A673 (cell line): ENCODE measurements around the gene LRP8. TPM values are rescaled to one million over a fixed set of nuclear protein-coding genes. Genes with fewer than 3 reads are reported as not detected.

Experiments
- BruUV-seq: library from RNA; stranded (reverse); fragments of 400-500 nt; replicated peaks from 2 replicates; lab custom pipeline; 2021; lab: Mats Ljungman, UMichigan
- CTCF ChIA-PET: fragments of 300-600 bp; sonication (Branson Sonifier 250); formaldehyde crosslinking; loops from one replicate; lab custom pipeline; 2022; ENCODE audit warnings: antibody characterized with exemption; lab: Charles Lee
- POLR2A ChIA-PET: fragments of 300-600 bp; sonication (Branson Sonifier 250); formaldehyde crosslinking; loops from one replicate; lab custom pipeline; 2022; ENCODE audit warnings: antibody characterized with exemption; ENCODE audit not compliant: low non-redundant PET; lab: Charles Lee
- DNase-seq: peaks from one replicate; pipeline ENCODE4 v3.0.0-alpha.2; 2015; ENCODE audit warnings: low spot score
- H3K27ac ChIP-seq: fragments of 200-600 bp; sonication (generic); 2 replicates; pipeline ENCODE4 v1.5.1; 2016; ENCODE audit warnings: mixed run types, low read depth, mild to moderate bottlenecking, mixed read lengths, antibody characterized with exemption, low read length; ENCODE audit not compliant: poor library complexity, severe bottlenecking
- H3K27me3 ChIP-seq: fragments of 200-600 bp; sonication (generic); replicated peaks from 2 replicates; pipeline ENCODE4 v1.6.1; 2017; ENCODE audit warnings: mixed run types, low read depth, mild to moderate bottlenecking, mixed read lengths, antibody characterized with exemption, low read length; ENCODE audit not compliant: insufficient read depth, poor library complexity
- H3K36me3 ChIP-seq: fragments of 200-600 bp; sonication (generic); 2 replicates; pipeline ENCODE4 v1.6.1; 2016; ENCODE audit warnings: mixed run types, mild to moderate bottlenecking, mixed read lengths, antibody characterized with exemption, low read length; ENCODE audit not compliant: insufficient read depth, poor library complexity, severe bottlenecking
- H3K4me1 ChIP-seq: fragments of 200-600 bp; sonication (generic); 2 replicates; pipeline ENCODE4 v1.6.1; 2017; ENCODE audit warnings: mixed run types, mild to moderate bottlenecking, mixed read lengths, antibody characterized with exemption, low read length; ENCODE audit not compliant: insufficient read depth, poor library complexity, severe bottlenecking
- H3K4me3 ChIP-seq: fragments of 200-600 bp; sonication (generic); 2 replicates; pipeline ENCODE4 v1.5.1; 2016; ENCODE audit warnings: low read depth, mixed run types, mild to moderate bottlenecking, mixed read lengths, low read length; ENCODE audit not compliant: poor library complexity, severe bottlenecking
- H3K9me3 ChIP-seq: fragments of 200-600 bp; sonication (generic); 2 replicates; pipeline ENCODE4 v1.6.1; 2016; ENCODE audit warnings: mixed run types, low read depth, mild to moderate bottlenecking, mixed read lengths, antibody characterized with exemption, low read length; ENCODE audit not compliant: poor library complexity, severe bottlenecking
- CTCF ChIP-seq: fragments of 300-800, 200-600 bp; sonication (generic); conservative IDR thresholded peaks from 2 replicates; pipeline ENCODE4 v1.5.1; 2017; ENCODE audit warnings: low read depth, mild to moderate bottlenecking, antibody characterized with exemption, low read length, moderate library complexity, mixed read lengths
- EZH2 ChIP-seq: fragments of 200-600 bp; sonication (generic); IDR thresholded peaks from 2 replicates; pipeline ENCODE4 v1.6.1; 2017; ENCODE audit warnings: borderline replicate concordance, low read depth, mild to moderate bottlenecking, mixed read lengths, antibody characterized with exemption, low read length; ENCODE audit not compliant: poor library complexity, severe bottlenecking
- intact Hi-C: fragments of 100-400 bp; cut with micrococcal nuclease; formaldehyde crosslinking; loops from one replicate; pipeline ENCODE4 v1.10.0; 2022; ENCODE audit not compliant: unreplicated experiment
- total RNA-seq: library from RNA; stranded (reverse); gene quantifications from 2 replicates; pipeline ENCODE4 v1.2.3, GENCODE V29; 2021

The LRP8 gene
- total RNA-seq, 1 experiment from 2014 or later, result 24.7 TPM

DNA sequence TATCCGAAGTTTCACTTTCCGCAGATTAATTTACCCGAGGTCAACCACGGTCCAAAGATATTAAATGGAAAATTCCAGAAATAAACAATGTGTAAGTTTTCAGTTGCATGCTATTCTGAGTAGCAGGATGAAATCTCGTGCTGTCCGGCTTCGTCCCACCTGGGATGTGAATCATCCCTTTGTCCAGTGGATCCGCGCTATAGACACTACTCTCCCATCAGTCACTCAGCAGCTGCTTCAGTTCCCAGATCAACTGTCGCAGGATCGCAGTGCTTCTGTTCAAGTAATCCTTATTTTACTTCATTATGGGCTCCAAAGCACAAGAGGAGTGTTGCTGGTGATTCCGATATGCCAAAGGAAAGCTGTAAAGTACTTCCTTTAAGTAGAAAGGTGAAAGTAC is 8.3 kb upstream of the LRP8 start:
- BruUV-seq, result no TSS peak
- no peak for DNase-seq

GRCh38 chr1:53335661-53336060 is 7.8 kb upstream of the LRP8 start:
- BruUV-seq, result no TSS peak
- Histone ChIP-seq H3K27me3 (no peaks in the 10 kb centered on the region), H3K4me3 (no peak overlapping the region), H3K9me3 (no peaks in the 10 kb centered on the region), H3K36me3 (no peaks in the 10 kb centered on the region), H3K27ac (no peak overlapping the region), H3K4me1 (no peaks in the 10 kb centered on the region)
- intact Hi-C loops, result no loop called here
- POLR2A ChIA-PET, result no interaction called here
- no peak for TF ChIP-seq CTCF
- TF ChIP-seq EZH2, result no peak
- CTCF ChIA-PET, result no interaction called here
- no peak for DNase-seq

More for the DNA sequence above, 8.3 kb upstream of the LRP8 start:
- intact Hi-C loops, result no loop called here
- no peaks in the 10 kb centered on the region for H3K9me3 ChIP-seq
- ChIA-PET CTCF (no interaction called here), POLR2A (no interaction called here)
- no peak overlapping the region for H3K4me3 ChIP-seq
- no peaks in the 10 kb centered on the region for H3K4me1 ChIP-seq
- TF ChIP-seq EZH2 (no peak), CTCF (no peak)
- no peak overlapping the region for H3K27ac ChIP-seq
- H3K27me3 ChIP-seq, result no peaks in the 10 kb centered on the region
- H3K36me3 ChIP-seq, result no peaks in the 10 kb centered on the region

DNA sequence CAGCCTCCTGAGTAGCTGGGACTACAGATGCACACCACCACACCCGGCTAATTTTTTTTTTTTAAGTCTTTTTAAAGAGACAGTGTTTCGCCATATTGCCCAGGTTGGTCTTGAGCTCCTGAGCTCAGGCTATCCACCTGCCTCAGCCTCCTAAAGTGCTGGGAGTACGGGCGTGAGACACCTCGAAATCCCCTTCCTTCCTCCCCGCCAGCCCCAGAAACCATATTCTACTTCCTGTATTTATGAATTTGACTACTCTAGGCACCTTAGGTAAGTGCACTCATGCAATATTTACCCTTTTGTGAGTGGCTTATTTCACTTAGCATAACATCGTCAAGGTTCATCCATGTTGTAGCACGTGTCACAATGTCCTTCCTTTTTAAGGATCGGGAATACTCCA is 6.9 kb upstream of the LRP8 start:
- no peak for DNase-seq
- POLR2A ChIA-PET, result no interaction called here
- TF ChIP-seq EZH2, result no peak
- TF ChIP-seq CTCF, result no peak

More for the DNA sequence above, 6.9 kb upstream of the LRP8 start:
- Histone ChIP-seq H3K9me3 (no peaks in the 10 kb centered on the region), H3K27me3 (no peaks in the 10 kb centered on the region), H3K4me3 (no peak overlapping the region), H3K36me3 (no peaks in the 10 kb centered on the region), H3K4me1 (no peaks in the 10 kb centered on the region), H3K27ac (no peak overlapping the region)
- no TSS peak for BruUV-seq
- intact Hi-C loops, result no loop called here
- CTCF ChIA-PET, result no interaction called here
